Sigmoid colon (tissue), 7 donors: ENCODE results near the gene PRAMEF1. TPM values are rescaled to one million over a fixed set of nuclear protein-coding genes. Genes with fewer than 3 reads are reported as not detected.

ENCODE experiments used
- DNase-seq: peaks from one replicate; pipeline ENCODE4 v3.0.0-alpha.2; 2019
- H3K27ac ChIP-seq, 4 donors: fragments of 200-600 bp; sonication (generic); one replicate each; pipeline ENCODE4 v1.5.1; 2016 to 2019; ENCODE audit warnings: mild to moderate bottlenecking in 1 of 4
- H3K27me3 ChIP-seq, 3 donors: fragments of 200-600 bp; sonication (generic); one replicate each; pipeline ENCODE4 v1.5.1; 2019; ENCODE audit warnings: mild to moderate bottlenecking in 1 of 3
- H3K36me3 ChIP-seq, 4 donors: fragments of 200-600 bp; sonication (generic); one replicate each; pipeline ENCODE4 v1.5.1; 2016 to 2019
- H3K4me1 ChIP-seq, 4 donors: fragments of 200-600 bp; sonication (generic); one replicate each; pipeline ENCODE4 v1.5.1; 2017 to 2019
- H3K4me3 ChIP-seq, 4 donors: fragments of 200-600 bp; sonication (generic); one replicate each; pipeline ENCODE4 v1.5.1; 2017 to 2019; ENCODE audit warnings: mild to moderate bottlenecking in 2 of 4, moderate library complexity in 1 of 4
- H3K9me3 ChIP-seq, 4 donors: fragments of 200-600 bp in 3 of 4; sonication (generic) in 3 of 4; one replicate each; pipeline versions ENCODE4 v1.5.1 to v1.6.1; 2013 to 2019
- CTCF ChIP-seq, 4 experiments: fragments of 450-650 bp in 3 of 4; fragments of 200-600 bp in 1 of 4; IDR thresholded peaks; one replicate each; pipeline ENCODE4 v1.5.1; 2016 to 2019; ENCODE audit warnings: antibody characterized with exemption in 4 of 4, mild to moderate bottlenecking in 3 of 4, moderate library complexity in 2 of 4
- EP300 ChIP-seq, 4 donors: sonication (generic); formaldehyde crosslinking; IDR thresholded peaks; one replicate each; pipeline ENCODE4 v1.6.1; 2017; ENCODE audit warnings: antibody characterized with exemption in 4 of 4
- POLR2A ChIP-seq, 2 donors: fragments of 450-650 bp; IDR thresholded peaks; one replicate each; pipeline ENCODE4 v1.6.1; 2016; ENCODE audit warnings: antibody characterized with exemption in 2 of 2, mild to moderate bottlenecking in 2 of 2, moderate library complexity in 2 of 2
- POLR2AphosphoS5 ChIP-seq, 4 donors: sonication (generic); formaldehyde crosslinking; IDR thresholded peaks; one replicate each; pipeline ENCODE4 v1.6.1; 2017; ENCODE audit warnings: antibody characterized with exemption in 4 of 4
- WGBS, 2 donors: extraction: QIAGEN DNeasy Blood & Tissue Kit; methylation state at CpG; one replicate each; pipeline ENCODE4 v1.1.7; 2013; 5-methylcytosine and 5-hydroxymethylcytosine counted together
- intact Hi-C: fragments of 100-400 bp; cut with DNase I; formaldehyde crosslinking; loops from one replicate; pipeline ENCODE4 v1.15.1; 2023
- polyA plus RNA-seq, 3 donors: library from polyadenylated mRNA; stranded (reverse); fragments of 200-250 nt; gene quantifications; one replicate each; pipeline ENCODE4 v1.2.3, GENCODE V29; 2013
- total RNA-seq, 4 donors: library from RNA; depleted of rRNA; stranded (reverse); fragments of >200 nt; gene quantifications; one replicate each; pipeline ENCODE4 v1.1.0, GENCODE V29; 2016
- donor health status: healthy with polysubstance abuse.
- donor health status: Bipolar disorder and iron deficiency.
- donor health status: healthy.

The PRAMEF1 gene
- total and polyA plus RNA-seq, 7 donors = not detected

GRCh38 chr1:12748778-12749355, 42.3 kb upstream of the PRAMEF1 start:
- intact Hi-C loops = no loop called here
- Histone ChIP-seq H3K4me3 (no peak overlapping the region), H3K4me1 (no peaks in the 10 kb centered on the region), H3K36me3 (no peaks in the 10 kb centered on the region), H3K27me3 (no peaks in the 10 kb centered on the region), H3K27ac (no peak overlapping the region), H3K9me3 (peaks cover 0 to 12% (median 5%) of the 10 kb centered on the region in 4 donors)
- DNase-seq = no peak
- TF ChIP-seq EP300 (IDR thresholded peaks at IDR 0.05) = no peak
- TF ChIP-seq POLR2AphosphoS5 (IDR thresholded peaks at IDR 0.05) = no peak
- no peak for TF ChIP-seq CTCF (IDR thresholded peaks at IDR 0.05)
- no peak for TF ChIP-seq POLR2A (IDR thresholded peaks at IDR 0.05)

GRCh38 chr1:12754738-12755137, 36.5 kb upstream of the PRAMEF1 start:
- TF ChIP-seq CTCF (IDR thresholded peaks at IDR 0.05) = no peak
- TF ChIP-seq POLR2A (IDR thresholded peaks at IDR 0.05) = no peak
- TF ChIP-seq EP300 (IDR thresholded peaks at IDR 0.05) = no peak
- TF ChIP-seq POLR2AphosphoS5 (IDR thresholded peaks at IDR 0.05) = no peak
- intact Hi-C loops = no loop called here
- peaks cover 0 to 9% (median 0%) of the 10 kb centered on the region in 3 donors for H3K27me3 ChIP-seq
- DNase-seq = no peak
- no peaks in the 10 kb centered on the region for H3K9me3 ChIP-seq
- no peak overlapping the region for H3K4me3 ChIP-seq
- no peaks in the 10 kb centered on the region for H3K36me3 ChIP-seq
- 89 to 92% methylated on average over 4 of the region's 4 CpGs for WGBS, 2 donors
- no peak overlapping the region for H3K27ac ChIP-seq
- H3K4me1 ChIP-seq = no peaks in the 10 kb centered on the region

- Histone ChIP-seq H3K27me3 (peaks cover 0 to 10% (median 0%) of the 10 kb centered on the region in 3 donors), H3K4me1 (no peaks in the 10 kb centered on the region), H3K9me3 (no peaks in the 10 kb centered on the region), H3K27ac (no peak overlapping the region), H3K4me3 (no peak overlapping the region), H3K36me3 (no peaks in the 10 kb centered on the region)
- WGBS, 2 donors = 36 to 63% methylated on average over 2 of the region's 2 CpGs
- no peak for DNase-seq
- TF ChIP-seq POLR2A (IDR thresholded peaks at IDR 0.05) (no peak), CTCF (IDR thresholded peaks at IDR 0.05) (no peak), EP300 (IDR thresholded peaks at IDR 0.05) (no peak), POLR2AphosphoS5 (IDR thresholded peaks at IDR 0.05) (no peak)
- intact Hi-C loops = no loop called here
Measured at GRCh38 chr1:12756273-12756672, 34.9 kb upstream of the PRAMEF1 start.

GRCh38 chr1:12756768-12757413, 34.3 kb upstream of the PRAMEF1 start:
- intact Hi-C loops = no loop called here
- H3K27me3 ChIP-seq = peaks cover 0 to 10% (median 0%) of the 10 kb centered on the region in 3 donors
- no peaks in the 10 kb centered on the region for H3K9me3 ChIP-seq
- H3K36me3 ChIP-seq = no peaks in the 10 kb centered on the region
- no peak overlapping the region for H3K27ac ChIP-seq
- no peaks in the 10 kb centered on the region for H3K4me1 ChIP-seq
- H3K4me3 ChIP-seq = no peak overlapping the region
- DNase-seq = no peak
- WGBS, 2 donors = 67 to 78% methylated on average over 6 of the region's 6 CpGs
- TF ChIP-seq POLR2A (IDR thresholded peaks at IDR 0.05) (no peak), POLR2AphosphoS5 (IDR thresholded peaks at IDR 0.05) (no peak), EP300 (IDR thresholded peaks at IDR 0.05) (no peak), CTCF (IDR thresholded peaks at IDR 0.05) (no peak)
